Raji (cell line): ENCODE data around the gene STRAP.

Experiments used
- POLR2A ChIP-seq: IDR thresholded peaks from 2 replicates; pipeline ENCODE4 v1.6.1; 2011; ENCODE audit warnings: low read depth, low read length, control low read depth; ENCODE audit not compliant: insufficient read depth

The STRAP gene

GRCh38 chr12:15932971-15933370 is 50.8 kb downstream of the STRAP start:
- no peak for TF ChIP-seq POLR2A

- no peak for TF ChIP-seq POLR2A
Observed at GRCh38 chr12:15933751-15934150, 51.6 kb downstream of the STRAP start.

GRCh38 chr12:15936751-15937150 is 54.6 kb downstream of the STRAP start:
- no peak for TF ChIP-seq POLR2A

GRCh38 chr12:15937902-15938301 is 55.7 kb downstream of the STRAP start:
- no peak for TF ChIP-seq POLR2A

- no peak for TF ChIP-seq POLR2A
Observed at GRCh38 chr12:15939111-15939510, 56.9 kb downstream of the STRAP start.

GRCh38 chr12:15942475-15942874 is 60.3 kb downstream of the STRAP start:
- TF ChIP-seq POLR2A, result no peak
